ENCODE data around the gene GLS2.
"Not testable (repeated sequence)": the region's sequence is repeated elsewhere in the genome, so short reads cannot be mapped to it uniquely, and the experiment has no call there.

Gene GLS2

GRCh38 chr12:56454557-56454956 is 33.4 kb downstream of the GLS2 start, which contains the start of gene MIP:
Gene MIP (minus strand): TSS chr12:56454657. CDS start chr12:56454613, 44 bp downstream.
- intact Hi-C loops (cut with DNase I): loop anchor here (5.0 kb wide), 1 partner anchor 92 kb away; the partner anchor contains the start of genes APOF and STAT2
- DNase-seq: no peak

GRCh38 chr12:56451147-56451546 is 36.8 kb downstream of the GLS2 start:
- DNase-seq: no peak
- intact Hi-C loops (cut with DNase I): loop anchor here (5.0 kb wide), 1 partner anchor 89 kb away; the partner anchor contains the start of genes APOF and STAT2

- DNase-seq: no peak
- intact Hi-C loops (cut with DNase I): loop anchor here (5.0 kb wide), 1 partner anchor 88 kb away; the partner anchor contains the start of genes APOF and STAT2
Measured at GRCh38 chr12:56450241-56450640, 37.7 kb downstream of the GLS2 start.

DNA sequence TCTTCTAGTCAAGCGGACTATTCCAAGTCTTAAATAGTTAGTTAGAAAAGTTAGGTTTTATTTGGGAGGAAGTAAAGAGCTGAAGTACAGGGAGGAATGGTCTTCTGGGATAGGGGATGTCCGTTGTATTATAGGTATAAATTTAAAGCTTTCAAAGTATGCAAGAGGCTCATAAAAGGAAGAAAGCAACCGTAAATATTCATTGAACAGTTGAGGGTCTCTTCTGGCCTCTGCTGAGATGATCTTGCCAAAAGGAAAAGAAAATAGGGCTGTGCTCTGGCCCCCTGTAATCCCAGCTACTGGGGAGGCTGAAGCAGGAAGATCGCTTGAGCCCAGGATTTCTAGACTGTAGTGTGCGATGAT is 38.4 kb downstream of the GLS2 start:
- no peak for DNase-seq
- intact Hi-C loops (cut with DNase I): no loop called here

DNA sequence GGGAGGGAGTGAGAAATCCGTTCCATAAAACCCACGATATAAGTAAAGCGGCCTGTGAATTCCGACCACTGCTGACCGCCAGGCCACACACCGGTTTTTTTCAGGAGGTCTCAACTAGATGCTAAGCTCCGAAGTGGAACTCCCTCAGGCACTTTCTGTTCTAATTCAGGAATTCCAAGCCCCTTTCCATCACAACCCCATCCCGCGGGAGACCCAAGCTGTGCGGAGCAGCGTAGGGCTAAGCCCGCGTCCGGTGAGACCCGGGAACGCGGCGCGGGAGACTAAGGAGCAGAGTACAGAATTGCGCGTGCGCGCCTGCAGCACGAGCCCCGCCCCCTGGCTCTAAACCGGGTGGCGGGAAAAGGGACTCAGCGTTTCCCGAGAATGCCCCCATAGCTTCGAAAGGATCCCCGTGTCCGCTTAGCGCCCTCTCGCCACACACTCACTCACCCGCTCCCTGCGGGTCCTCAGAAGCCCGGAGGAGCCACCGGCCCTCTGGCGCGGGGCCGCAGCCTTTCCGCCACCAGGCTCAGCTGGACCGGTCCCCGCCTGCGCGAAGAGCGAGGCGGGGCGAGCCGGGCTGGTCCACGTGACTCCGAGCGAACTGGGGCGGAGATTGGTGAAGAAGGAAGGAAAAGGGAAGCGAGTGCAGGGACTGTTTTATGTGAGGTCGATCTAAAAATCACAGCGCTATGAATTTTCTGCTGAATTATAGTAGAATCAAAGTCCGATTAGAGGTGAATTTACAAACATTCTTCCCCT is 38.9 kb downstream of the GLS2 start, which contains the start of gene TIMELESS:
TIMELESS (minus strand) TSS at position 567 of the 762 bp plus-strand sequence. CDS start 15,256 bp downstream, outside the sequence.
- intact Hi-C loops (cut with DNase I): no loop called here

GRCh38 chr12:56443208-56443607 is 44.8 kb downstream of the GLS2 start:
- intact Hi-C loops (cut with DNase I); DNase-seq: not testable (repeated sequence)

More for the DNA sequence above, 38.9 kb downstream of the GLS2 start, which contains the start of gene TIMELESS:
- peak; percentile 75 to 97 (median 93) for DNase-seq

DNA sequence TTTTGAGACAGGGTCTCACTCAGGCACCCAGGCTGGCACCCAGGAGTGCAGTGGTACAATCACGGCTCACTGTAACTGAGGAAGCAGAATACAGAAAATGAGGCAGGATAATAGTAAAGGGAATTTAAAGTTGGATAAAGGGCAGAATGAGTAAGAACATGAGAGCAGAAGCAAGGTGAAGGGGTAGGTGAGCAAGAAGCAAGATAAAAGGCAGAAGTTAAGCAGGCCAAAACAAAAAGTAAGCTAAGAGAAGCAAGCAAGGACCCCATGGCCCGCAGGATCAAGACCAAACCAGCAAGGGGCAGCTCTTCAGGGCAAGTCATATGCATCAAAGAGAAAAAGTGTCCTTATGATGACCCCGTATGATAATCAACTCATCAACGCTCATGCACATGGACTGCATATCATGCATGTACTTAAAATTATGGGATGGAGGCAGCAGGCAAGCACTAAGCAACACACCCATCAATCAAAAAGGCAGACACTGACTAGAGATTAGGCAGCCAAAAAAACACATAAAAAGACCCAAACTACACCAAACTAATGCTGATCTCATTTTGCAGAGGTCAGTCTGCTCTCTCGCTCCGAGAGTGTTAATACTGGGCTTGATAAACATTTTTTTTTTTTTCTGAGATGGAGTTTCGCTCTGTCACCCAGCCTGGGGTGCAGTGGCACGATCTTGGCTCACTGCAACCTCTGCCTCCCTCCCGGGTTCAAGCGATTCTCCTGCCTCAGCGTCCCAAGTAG is 50.4 kb downstream of the GLS2 start:
- intact Hi-C loops (cut with DNase I): no loop called here
- DNase-seq: no peak

GRCh38 chr12:56434828-56435227 is 53.1 kb downstream of the GLS2 start:
- DNase-seq: no peak
- intact Hi-C loops (cut with DNase I): no loop called here

DNA sequence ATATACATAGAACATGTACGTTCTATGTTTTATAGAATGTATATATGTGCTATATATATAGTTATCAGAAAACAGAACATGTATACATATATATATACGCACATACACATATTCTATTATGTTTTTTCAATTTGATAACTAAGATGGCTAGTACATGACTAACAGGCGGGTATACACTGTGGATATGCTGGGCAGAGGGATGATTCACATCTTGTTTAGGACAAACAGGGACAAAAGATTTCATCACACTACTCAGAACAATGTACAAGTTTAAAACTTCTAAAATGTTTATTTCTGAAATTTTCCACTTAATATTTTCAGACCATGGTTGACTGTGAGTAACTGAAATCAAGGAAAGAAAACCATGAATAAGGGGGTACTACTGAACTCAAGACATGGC is 56.1 kb downstream of the GLS2 start:
- intact Hi-C loops (cut with DNase I): no loop called here
- DNase-seq: no peak

GRCh38 chr12:56431288-56431687 is 56.7 kb downstream of the GLS2 start:
- intact Hi-C loops (cut with DNase I): no loop called here
- DNase-seq: no peak

DNA sequence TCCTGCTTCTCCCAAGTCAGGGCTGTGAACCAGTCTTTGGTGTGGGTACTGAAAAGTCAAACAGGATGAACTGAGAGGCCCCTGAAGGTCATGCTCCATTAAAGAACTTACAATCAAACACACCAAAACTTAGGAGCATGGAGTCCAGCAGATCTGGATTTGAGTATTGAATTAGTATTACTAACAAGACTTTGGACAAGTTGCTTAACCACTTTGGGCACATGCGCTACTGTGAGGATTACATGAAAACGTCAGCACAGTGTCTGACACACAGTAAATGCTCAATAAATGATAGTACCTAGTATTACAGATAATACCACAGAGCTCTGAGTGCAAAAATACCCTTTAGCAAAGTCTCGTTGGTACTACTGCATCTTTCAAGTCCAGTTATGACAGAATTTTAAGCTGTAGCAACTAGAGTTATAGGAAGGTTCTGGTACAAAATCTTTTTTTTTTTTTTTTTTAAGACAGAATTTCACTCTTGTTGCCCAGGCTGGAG is 62.0 kb downstream of the GLS2 start:
- DNase-seq: no peak
- intact Hi-C loops (cut with DNase I): no loop called here

- intact Hi-C loops (cut with DNase I): no loop called here
- no peak for DNase-seq
Measured at GRCh38 chr12:56425193-56425592, 62.8 kb downstream of the GLS2 start.

Measured in head of caudate nucleus (tissue), 42 donors.